ENCODE measurements around the gene PPP1R27. TPM values are rescaled to one million over a fixed set of nuclear protein-coding genes. Genes with fewer than 3 reads are reported as not detected.

Gene PPP1R27
- total and polyA plus RNA-seq, 9 of the 15 experiments (the other 6 are each of a cell fraction or from before 2014, with no cell fraction given), result 0.29 to 6.9 (median 1.5) TPM; not detected in 2

GRCh38 chr17:81842378-81842724, 7.5 kb upstream of the PPP1R27 start (continued):
- peak; percentile 26 for TF ChIP-seq HMGN3 (IDR thresholded peaks at IDR 0.05; ENCODE audit: borderline replicate concordance, extremely low read depth, insufficient read length, low read depth, low read length)

GRCh38 chr17:81841866-81842265, 7.0 kb upstream of the PPP1R27 start:
- H3K27me3 ChIP-seq (ENCODE audit: control insufficient read depth in 2 of 2, insufficient read depth in 2 of 2, low read length in 2 of 2), result no peaks in the 10 kb centered on the region
- TF ChIP-seq FIP1L1 (IDR thresholded peaks at IDR 0.05; ENCODE audit: low read depth, low read length, poor library complexity, severe bottlenecking), result peak; percentile 25
- TF ChIP-seq, protein P1, sequence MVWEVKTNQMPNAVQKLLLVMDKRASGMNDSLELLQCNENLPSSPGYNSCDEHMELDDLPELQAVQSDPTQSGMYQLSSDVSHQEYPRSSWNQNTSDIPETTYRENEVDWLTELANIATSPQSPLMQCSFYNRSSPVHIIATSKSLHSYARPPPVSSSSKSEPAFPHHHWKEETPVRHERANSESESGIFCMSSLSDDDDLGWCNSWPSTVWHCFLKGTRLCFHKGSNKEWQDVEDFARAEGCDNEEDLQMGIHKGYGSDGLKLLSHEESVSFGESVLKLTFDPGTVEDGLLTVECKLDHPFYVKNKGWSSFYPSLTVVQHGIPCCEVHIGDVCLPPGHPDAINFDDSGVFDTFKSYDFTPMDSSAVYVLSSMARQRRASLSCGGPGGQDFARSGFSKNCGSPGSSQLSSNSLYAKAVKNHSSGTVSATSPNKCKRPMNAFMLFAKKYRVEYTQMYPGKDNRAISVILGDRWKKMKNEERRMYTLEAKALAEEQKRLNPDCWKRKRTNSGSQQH (CRISPR knock-in tag; IDR thresholded peaks at IDR 0.05), result no peak
- TF ChIP-seq NCOR1 (IDR thresholded peaks at IDR 0.05), result no peak
- peak; percentile 78 for TF ChIP-seq POLR2G (IDR thresholded peaks at IDR 0.05; ENCODE audit: low read depth, low read length)
- TF ChIP-seq, protein P2, sequence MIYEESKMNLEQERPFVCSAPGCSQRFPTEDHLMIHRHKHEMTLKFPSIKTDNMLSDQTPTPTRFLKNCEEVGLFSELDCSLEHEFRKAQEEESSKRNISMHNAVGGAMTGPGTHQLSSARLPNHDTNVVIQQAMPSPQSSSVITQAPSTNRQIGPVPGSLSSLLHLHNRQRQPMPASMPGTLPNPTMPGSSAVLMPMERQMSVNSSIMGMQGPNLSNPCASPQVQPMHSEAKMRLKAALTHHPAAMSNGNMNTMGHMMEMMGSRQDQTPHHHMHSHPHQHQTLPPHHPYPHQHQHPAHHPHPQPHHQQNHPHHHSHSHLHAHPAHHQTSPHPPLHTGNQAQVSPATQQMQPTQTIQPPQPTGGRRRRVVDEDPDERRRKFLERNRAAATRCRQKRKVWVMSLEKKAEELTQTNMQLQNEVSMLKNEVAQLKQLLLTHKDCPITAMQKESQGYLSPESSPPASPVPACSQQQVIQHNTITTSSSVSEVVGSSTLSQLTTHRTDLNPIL (CRISPR knock-in tag; IDR thresholded peaks at IDR 0.05), result no peak
- TF ChIP-seq ZNF584 (CRISPR knock-in tag; IDR thresholded peaks at IDR 0.05; ENCODE audit: low read depth), result no peak
- TF ChIP-seq RBM22 (IDR thresholded peaks at IDR 0.05; ENCODE audit: low read depth, low read length, poor library complexity, severe bottlenecking), result peak; percentile 87
- peak; percentile 53; the same call in 1 of the 2 replicates for TF ChIP-seq RBFOX2 (IDR thresholded peaks at IDR 0.05; ENCODE audit: low read depth, low read length)
- peaks cover 43% of the 10 kb centered on the region; the same call in 2 of the 3 replicates for H3K36me3 ChIP-seq (ENCODE audit: control insufficient read depth, insufficient read depth, low read length)
- H2AFZ ChIP-seq (ENCODE audit: low read depth, low read length), result no peak overlapping the region
- no peaks in the 10 kb centered on the region for H3K9me3 ChIP-seq (replicated peaks; ENCODE audit: control insufficient read depth, insufficient read depth, low read depth, low read length)
- no peak for FAIRE-seq
- no TSS peak for BruUV-seq (replicated peaks)
- peaks cover 4 to 50% of the 10 kb centered on the region in 2 experiments; a peak in 4 of 5 replicates for H3K4me1 ChIP-seq (replicated peaks in 1 of 2; ENCODE audit: control insufficient read depth in 2 of 2, insufficient read depth in 2 of 2, low read length in 2 of 2)
- peaks cover 13% of the 10 kb centered on the region for H4K20me1 ChIP-seq (replicated peaks; ENCODE audit: control insufficient read depth, insufficient read depth, low read length)
- intact Hi-C loops (cut with micrococcal nuclease), result no loop called here
- no peak overlapping the region for H3K27ac ChIP-seq (ENCODE audit: extremely low read depth, low read depth, low read length)
- WGBS (ENCODE audit: insufficient coverage, low coverage, missing lambda C conversion rate), result 70% methylated on average over 8 of the region's 15 CpGs
- DNase-seq (ENCODE audit: extremely low read depth in 1 of 4, low spot score in 3 of 4), result no peak
- ChIA-PET CTCF (ENCODE audit: low intra/inter-chr PET ratio) (no interaction called here), POLR2A (interaction anchor here (0.8 to 8.0 kb wide), 7 partner anchors 9 to 188 kb away, joined by 3 to 85 read pairs (median 21); partner anchors contain the start of genes MCRIP1 and P4HB)
- H3K9ac ChIP-seq (ENCODE audit: insufficient read depth in 1 of 2, low read depth in 2 of 2, low read length in 2 of 2), result peak overlapping the region in 1 of 2 experiments; percentile 65; a peak in 1 of 4 replicates
- H3K4me2 ChIP-seq (ENCODE audit: insufficient read depth, low read length), result no peak overlapping the region
- H3K79me2 ChIP-seq (ENCODE audit: control insufficient read depth, insufficient read depth, low read length), result no peaks in the 10 kb centered on the region
- in situ Hi-C loops (cut with MboI), result no loop called here
- no peak for ATAC-seq
- H3K4me3 ChIP-seq, result no peak overlapping the region
- H3K9me1 ChIP-seq (ENCODE audit: control insufficient read depth, insufficient read depth, low read length), result no peaks in the 10 kb centered on the region
